ENCODE results near the gene STIMATE. TPM values are rescaled to one million over a fixed set of nuclear protein-coding genes. Genes with fewer than 3 reads are reported as not detected.

The STIMATE gene
- total RNA-seq, 1 donor, result 15.1 TPM

DNA sequence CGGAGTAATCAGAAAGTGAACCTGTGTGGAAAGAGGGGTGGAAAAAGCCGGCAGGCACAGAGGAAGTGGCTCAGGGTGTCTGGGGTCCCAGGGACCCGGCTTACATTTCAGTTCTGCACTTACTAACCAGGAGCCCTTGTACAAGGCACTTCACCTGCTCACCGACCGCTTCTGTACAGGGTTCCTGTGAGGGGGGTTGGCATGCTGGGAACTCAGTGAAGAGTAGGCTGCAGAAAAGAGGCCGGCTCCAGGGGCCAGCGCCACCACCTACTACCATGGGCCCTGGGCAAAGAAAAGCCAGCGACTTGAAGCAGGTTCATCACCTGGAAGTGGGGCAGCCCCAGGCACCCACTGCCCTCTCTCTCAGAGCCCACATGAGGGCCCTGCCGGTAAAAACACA lies 6.2 kb downstream of the STIMATE start:
- no peak overlapping the region for H3K4me3 ChIP-seq (ENCODE audit: low read depth, low read length)
- TF ChIP-seq, protein P1, sequence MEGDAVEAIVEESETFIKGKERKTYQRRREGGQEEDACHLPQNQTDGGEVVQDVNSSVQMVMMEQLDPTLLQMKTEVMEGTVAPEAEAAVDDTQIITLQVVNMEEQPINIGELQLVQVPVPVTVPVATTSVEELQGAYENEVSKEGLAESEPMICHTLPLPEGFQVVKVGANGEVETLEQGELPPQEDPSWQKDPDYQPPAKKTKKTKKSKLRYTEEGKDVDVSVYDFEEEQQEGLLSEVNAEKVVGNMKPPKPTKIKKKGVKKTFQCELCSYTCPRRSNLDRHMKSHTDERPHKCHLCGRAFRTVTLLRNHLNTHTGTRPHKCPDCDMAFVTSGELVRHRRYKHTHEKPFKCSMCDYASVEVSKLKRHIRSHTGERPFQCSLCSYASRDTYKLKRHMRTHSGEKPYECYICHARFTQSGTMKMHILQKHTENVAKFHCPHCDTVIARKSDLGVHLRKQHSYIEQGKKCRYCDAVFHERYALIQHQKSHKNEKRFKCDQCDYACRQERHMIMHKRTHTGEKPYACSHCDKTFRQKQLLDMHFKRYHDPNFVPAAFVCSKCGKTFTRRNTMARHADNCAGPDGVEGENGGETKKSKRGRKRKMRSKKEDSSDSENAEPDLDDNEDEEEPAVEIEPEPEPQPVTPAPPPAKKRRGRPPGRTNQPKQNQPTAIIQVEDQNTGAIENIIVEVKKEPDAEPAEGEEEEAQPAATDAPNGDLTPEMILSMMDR (IDR thresholded peaks at IDR 0.05; ENCODE audit: insufficient read depth, low read depth, low read length), result no peak
- DNase-seq (ENCODE audit: low read depth), result no peak

DNA sequence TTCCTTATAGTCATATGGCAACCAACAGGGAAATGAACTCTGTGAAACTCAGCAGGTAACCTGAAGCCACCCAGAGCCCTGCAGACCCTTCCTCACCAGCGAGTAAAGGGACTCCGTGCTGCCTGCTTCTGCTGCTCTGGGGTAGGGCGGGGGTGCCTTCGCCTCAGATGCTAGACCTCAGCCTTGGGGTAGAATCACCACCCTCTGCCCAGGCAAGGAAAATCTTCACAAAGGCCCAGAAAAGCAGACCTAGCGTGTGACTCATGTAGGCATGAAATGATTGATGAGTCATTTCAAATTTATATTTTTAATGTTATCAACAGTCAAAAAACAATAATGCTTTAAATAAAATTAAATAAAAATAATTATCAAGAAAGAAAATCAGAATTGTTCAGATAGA lies 6.6 kb downstream of the STIMATE start:
- DNase-seq (ENCODE audit: low read depth), result no peak
- H3K4me3 ChIP-seq (ENCODE audit: low read depth, low read length), result no peak overlapping the region
- TF ChIP-seq, protein P1 (IDR thresholded peaks at IDR 0.05; ENCODE audit: insufficient read depth, low read depth, low read length), result no peak

DNA sequence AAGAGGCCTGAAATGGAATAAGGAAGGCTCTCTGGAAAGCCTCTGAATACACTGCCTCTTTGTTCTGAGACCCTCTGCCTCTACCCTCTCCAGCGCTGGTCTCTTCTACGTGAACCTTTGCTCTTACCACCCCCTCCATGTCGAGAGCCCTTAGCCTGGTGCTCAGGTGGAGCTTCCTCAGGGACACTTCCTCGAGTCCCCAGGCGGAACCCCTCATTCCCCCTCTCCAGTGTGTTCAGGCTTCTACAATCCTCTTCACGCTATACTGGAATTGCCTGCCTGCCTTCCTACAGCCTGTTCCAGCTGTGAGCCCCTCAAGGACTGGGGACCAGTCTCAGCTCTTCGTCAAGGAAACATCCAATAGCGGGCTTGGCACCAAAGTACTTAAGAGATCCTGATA lies 7.4 kb downstream of the STIMATE start:
- H3K4me3 ChIP-seq (ENCODE audit: low read depth, low read length), result no peak overlapping the region
- TF ChIP-seq, protein P1 (IDR thresholded peaks at IDR 0.05; ENCODE audit: insufficient read depth, low read depth, low read length), result no peak
- no peak for DNase-seq (ENCODE audit: low read depth)

DNA sequence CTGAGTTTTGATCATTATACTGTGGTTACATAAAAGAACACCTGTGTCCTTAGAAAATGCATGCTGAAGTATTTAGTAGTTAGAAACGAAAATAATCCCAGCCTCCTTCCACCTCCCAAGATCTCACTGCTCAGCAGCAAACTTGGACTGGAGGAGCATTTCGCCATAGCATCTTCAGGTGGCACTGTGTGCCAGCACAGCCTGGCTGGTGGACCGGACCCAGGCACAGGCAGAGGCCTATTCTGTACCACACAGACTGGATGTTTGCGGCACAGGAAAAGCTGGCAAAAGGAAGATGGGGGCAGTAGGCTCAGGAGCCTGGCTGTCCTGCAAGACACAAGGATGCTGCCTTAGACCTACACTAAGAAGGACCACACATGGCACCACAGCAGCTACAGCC lies 10.2 kb downstream of the STIMATE start:
- DNase-seq (ENCODE audit: low read depth), result no peak
- TF ChIP-seq, protein P1 (IDR thresholded peaks at IDR 0.05; ENCODE audit: insufficient read depth, low read depth, low read length), result no peak
- H3K4me3 ChIP-seq (ENCODE audit: low read depth, low read length), result no peak overlapping the region

DNA sequence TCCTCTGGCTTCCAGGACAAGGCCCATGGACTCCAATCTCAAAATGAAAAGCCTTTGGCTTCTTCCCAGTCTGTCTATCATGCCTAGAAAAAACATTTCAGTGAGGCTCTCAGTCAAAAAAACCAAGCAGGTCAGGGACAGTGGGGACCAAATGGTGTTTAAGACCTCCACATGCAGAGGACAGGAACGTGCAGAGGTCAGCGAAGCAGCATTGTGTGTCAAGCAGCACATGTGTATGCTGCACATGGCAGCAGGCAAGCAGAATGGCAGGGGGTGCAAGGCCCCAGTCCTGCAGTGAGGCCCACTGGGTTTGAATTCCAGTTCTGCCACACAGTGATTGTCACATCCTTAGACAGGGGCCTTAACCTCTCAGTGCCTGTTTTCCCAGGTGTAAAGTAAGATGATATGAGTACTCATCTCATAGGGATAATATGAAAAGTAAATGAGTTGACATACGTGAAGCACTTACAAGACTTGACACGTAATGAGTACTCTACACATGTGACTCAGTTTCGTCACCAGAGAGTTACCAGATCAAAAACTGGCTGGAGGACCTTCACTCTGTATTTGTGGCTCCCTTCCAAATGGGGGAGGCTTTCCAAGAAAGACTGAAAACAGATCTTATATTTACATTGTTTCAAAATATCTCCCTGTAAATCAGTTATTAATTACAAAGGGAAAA lies 11.2 kb downstream of the STIMATE start:
- TF ChIP-seq, protein P1 (IDR thresholded peaks at IDR 0.05; ENCODE audit: insufficient read depth, low read depth, low read length), result no peak
- H3K4me3 ChIP-seq (ENCODE audit: low read depth, low read length), result no peak overlapping the region
- DNase-seq (ENCODE audit: low read depth), result peak; percentile 18

DNA sequence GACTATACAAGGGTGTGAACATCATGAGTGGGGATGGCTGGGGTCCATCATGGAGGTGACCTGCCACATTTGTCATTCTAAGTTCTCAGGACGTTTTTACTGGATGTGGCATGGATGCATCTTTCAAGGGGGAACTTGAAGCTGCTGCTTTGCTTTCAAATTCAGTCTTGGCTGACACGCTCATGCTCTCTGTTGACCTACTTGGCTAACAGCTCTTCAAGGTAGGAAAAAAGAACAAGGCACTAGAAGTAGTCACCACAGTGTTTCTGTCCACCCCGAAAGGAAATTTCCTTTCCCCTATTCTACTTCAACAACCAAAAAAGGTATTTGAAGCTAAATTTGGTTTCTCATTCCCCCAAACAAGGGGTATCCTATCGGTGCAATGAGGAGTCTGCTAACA lies 15.0 kb downstream of the STIMATE start:
- TF ChIP-seq, protein P1 (IDR thresholded peaks at IDR 0.05; ENCODE audit: insufficient read depth, low read depth, low read length), result no peak
- no peak overlapping the region for H3K4me3 ChIP-seq (ENCODE audit: low read depth, low read length)
- DNase-seq (ENCODE audit: low read depth), result no peak

DNA sequence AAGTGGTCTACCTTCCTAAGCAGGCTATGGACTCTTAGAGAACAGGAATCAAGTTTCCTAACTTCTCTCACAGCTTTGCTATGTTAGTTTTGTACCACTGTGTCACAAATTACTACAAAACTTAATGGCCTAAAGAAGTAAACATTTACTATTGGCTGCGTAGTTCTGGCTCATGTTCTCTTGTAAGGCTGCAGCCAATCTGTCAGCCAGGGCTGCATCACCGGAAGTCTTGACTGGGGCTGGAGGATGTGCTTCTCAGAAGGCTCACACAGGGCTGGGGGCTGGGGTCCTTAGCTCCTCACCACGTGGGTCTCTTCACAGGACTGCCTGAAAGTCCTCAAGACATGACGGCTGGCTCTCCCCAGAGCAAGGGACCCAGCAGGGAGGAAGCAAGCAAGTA lies 15.5 kb downstream of the STIMATE start:
- TF ChIP-seq, protein P1 (IDR thresholded peaks at IDR 0.05; ENCODE audit: insufficient read depth, low read depth, low read length), result no peak
- peak; percentile 21 for DNase-seq (ENCODE audit: low read depth)
- no peak overlapping the region for H3K4me3 ChIP-seq (ENCODE audit: low read depth, low read length)

Data from fibroblast of villous mesenchyme (primary cell).